Kidney (tissue), 14 donors: ENCODE measurements around the gene NENF. TPM values are rescaled to one million over a fixed set of nuclear protein-coding genes. Genes with fewer than 3 reads are reported as not detected.

ENCODE experiments used
- DNase-seq, 5 donors: peaks; one replicate each; pipeline ENCODE4 v3.0.0-alpha.2; 2013 to 2020
- FAIRE-seq: peaks from 2 replicates; lab custom pipeline; 2012; peaks lifted over from hg19 to GRCh38; lab: Jason Lieb, UNC
- H3K27ac ChIP-seq, 2 donors: one replicate each; pipeline ENCODE4 v1.7.0; 2013; ENCODE audit warnings: low read depth in 2 of 2, low read length in 2 of 2, inconsistent platforms in 1 of 2
- H3K27me3 ChIP-seq: one replicate; pipeline ENCODE4 v1.7.1; 2013; ENCODE audit warnings: low read length, inconsistent platforms; ENCODE audit not compliant: control insufficient read depth, insufficient read depth
- H3K36me3 ChIP-seq, 3 donors: one replicate each; pipeline versions ENCODE4 v1.7.0 to v1.7.1; 2013; ENCODE audit warnings: low read length in 3 of 3, control low read depth in 1 of 3, inconsistent platforms in 1 of 3; ENCODE audit not compliant: insufficient read depth in 3 of 3, control insufficient read depth in 2 of 3
- H3K4me1 ChIP-seq, 3 donors: one replicate each; pipeline versions ENCODE4 v1.7.0 to v1.7.1; 2013; ENCODE audit warnings: low read length in 3 of 3, inconsistent platforms in 1 of 3, low read depth in 1 of 3; ENCODE audit not compliant: control insufficient read depth in 2 of 3, insufficient read depth in 2 of 3
- H3K4me3 ChIP-seq, 3 donors: one replicate each; pipeline versions ENCODE4 v1.7.0 to v1.8.1; 2013; ENCODE audit warnings: low read length in 3 of 3, control low read depth in 1 of 3, inconsistent platforms in 1 of 3
- H3K9ac ChIP-seq, 3 donors: one replicate each; pipeline versions ENCODE4 v1.7.0 to v1.7.1; 2013; ENCODE audit warnings: low read length in 3 of 3, control low read depth in 1 of 3, inconsistent platforms in 1 of 3
- H3K9me3 ChIP-seq, 3 donors: one replicate each; pipeline versions ENCODE4 v1.7.0 to v1.7.1; 2013; ENCODE audit warnings: low read length in 3 of 3, control low read depth in 1 of 3, inconsistent platforms in 1 of 3; ENCODE audit not compliant: control insufficient read depth in 2 of 3, insufficient read depth in 1 of 3
- CTCF ChIP-seq: IDR thresholded peaks from 3 replicates; pipeline ENCODE4 v1.5.1; 2012; ENCODE audit warnings: mild to moderate bottlenecking, moderate library complexity, borderline replicate concordance; ENCODE audit not compliant: insufficient read depth; ENCODE audit errors: extremely low read depth
- intact Hi-C: fragments of 100-400 bp; cut with DNase I; formaldehyde crosslinking; loops from one replicate; pipeline ENCODE4 v1.11.1; 2022
- polyA plus RNA-seq: library from polyadenylated mRNA; stranded (reverse); fragments of 350-450 nt; fragmentation: Illumina TruSeq; extraction: RNeasy Lipid Tissue Mini Kit (QIAGEN cat#74804); gene quantifications from one replicate; pipeline ENCODE4 v1.2.3, GENCODE V29; 2014; ENCODE audit warnings: low read depth, low replicate concordance; ENCODE audit not compliant: insufficient read depth
- total RNA-seq: library from RNA; stranded (reverse); fragmentation: NEBNext Ultra II Directional; extraction: Animal tissue kit (Norgen Biotek cat#: 25700); gene quantifications from one replicate; pipeline ENCODE4 v1.2.1, GENCODE V29; 2021
- donor health status: control.
- donor health status: control.
- donor health status: control.
- donor health status: control.
- donor health status: control.
- donor health status: DM: yes; HTN: yes; CAD: no.
- donor health status: Normal renal cell carcinoma (clear cell type).

The NENF gene
- total and polyA plus RNA-seq, 2 donors from 2014 or later, result 63.0 to 210 TPM

DNA sequence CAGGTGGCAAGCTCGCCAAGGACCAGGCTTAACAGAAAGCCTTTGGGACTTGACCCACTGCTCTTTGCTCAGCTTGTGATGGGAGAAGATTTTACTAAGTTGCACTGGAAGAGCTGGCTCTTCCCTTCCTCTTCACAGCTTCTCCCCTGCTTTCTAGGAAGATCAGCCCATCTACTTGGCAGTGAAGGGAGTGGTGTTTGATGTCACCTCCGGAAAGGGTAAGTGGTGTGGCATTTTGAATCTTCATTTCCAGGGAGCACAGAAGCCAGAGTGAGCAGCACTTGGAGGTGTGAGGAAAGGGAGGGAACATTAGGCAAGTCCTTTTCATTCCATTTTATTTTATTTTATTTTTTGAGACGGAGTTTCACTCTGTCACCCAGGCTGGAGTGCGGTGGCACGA, 9.7 kb downstream of the NENF start:
- no peaks in the 10 kb centered on the region for H3K9me3 ChIP-seq
- no peak overlapping the region for H3K4me3 ChIP-seq
- DNase-seq (no peak), FAIRE-seq (no peak)
- no peaks in the 10 kb centered on the region for H3K27me3 ChIP-seq
- no peak for TF ChIP-seq CTCF
- no peak overlapping the region for H3K9ac ChIP-seq
- H3K4me1 ChIP-seq, result no peaks in the 10 kb centered on the region
- H3K27ac ChIP-seq, result no peak overlapping the region
- H3K36me3 ChIP-seq, result peaks cover 0 to 6% (median 0%) of the 10 kb centered on the region in 3 donors
- intact Hi-C loops, result no loop called here

GRCh38 chr1:212446333-212446732, 13.6 kb downstream of the NENF start:
- TF ChIP-seq CTCF, result no peak
- no peaks in the 10 kb centered on the region for H3K9me3 ChIP-seq
- no peak overlapping the region for H3K4me3 ChIP-seq
- H3K27ac ChIP-seq, result no peak overlapping the region
- peaks cover 0 to 6% (median 0%) of the 10 kb centered on the region in 3 donors for H3K36me3 ChIP-seq
- no peak overlapping the region for H3K9ac ChIP-seq
- intact Hi-C loops, result no loop called here
- DNase-seq (no peak), FAIRE-seq (no peak)
- H3K27me3 ChIP-seq, result no peaks in the 10 kb centered on the region
- H3K4me1 ChIP-seq, result no peaks in the 10 kb centered on the region

GRCh38 chr1:212447478-212447877, 14.8 kb downstream of the NENF start:
- Histone ChIP-seq H3K9ac (no peak overlapping the region), H3K27ac (no peak overlapping the region), H3K36me3 (peaks cover 0 to 6% (median 0%) of the 10 kb centered on the region in 3 donors), H3K27me3 (no peaks in the 10 kb centered on the region), H3K4me1 (no peaks in the 10 kb centered on the region), H3K4me3 (no peak overlapping the region), H3K9me3 (no peaks in the 10 kb centered on the region)
- DNase-seq (no peak), FAIRE-seq (no peak)
- TF ChIP-seq CTCF, result no peak
- intact Hi-C loops, result no loop called here

- FAIRE-seq (no peak), DNase-seq (peak in 3 of 5 donors; percentile 64 to 71 (median 68))
- no peaks in the 10 kb centered on the region for H3K4me1 ChIP-seq
- no peak for TF ChIP-seq CTCF
- peaks cover 0 to 6% (median 0%) of the 10 kb centered on the region in 3 donors for H3K36me3 ChIP-seq
- intact Hi-C loops, result loop anchor here (10.0 kb wide), 1 partner anchor 386 kb away; no protein-coding TSS in a partner anchor
- no peak overlapping the region for H3K9ac ChIP-seq
- no peak overlapping the region for H3K4me3 ChIP-seq
- no peak overlapping the region for H3K27ac ChIP-seq
- no peaks in the 10 kb centered on the region for H3K9me3 ChIP-seq
- H3K27me3 ChIP-seq, result no peaks in the 10 kb centered on the region
Observed at GRCh38 chr1:212450331-212450881, 17.7 kb downstream of the NENF start.
